ENCODE data around the gene TNFRSF1B. TPM values are rescaled to one million over a fixed set of nuclear protein-coding genes. Genes with fewer than 3 reads are reported as not detected.

Gene TNFRSF1B
- total RNA-seq, 3 donors from 2014 or later (not counting 1 experiment from before 2014, with no cell fraction given), result 152 to 173 (median 172) TPM

DNA sequence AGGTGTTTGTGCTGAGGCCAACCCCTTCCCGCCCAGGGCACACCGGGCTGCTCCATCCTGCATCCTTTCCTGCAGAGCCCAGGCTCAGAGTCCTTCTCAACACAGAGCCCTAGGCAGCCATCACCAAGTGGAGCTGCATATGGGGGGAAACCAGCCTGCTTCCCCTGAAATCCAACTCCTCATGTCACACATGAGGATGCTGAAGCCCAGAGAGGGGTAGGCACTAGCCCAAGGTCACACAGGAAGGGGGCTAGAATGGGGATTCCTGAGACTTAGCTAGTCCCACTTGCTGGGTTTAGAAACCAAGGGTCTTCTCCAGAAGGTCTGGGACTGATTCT is 5.5 kb upstream of the TNFRSF1B start:
- intact Hi-C loops (cut with micrococcal nuclease), result loop anchor here (5.0 kb wide), 1 partner anchor 41 kb away; no protein-coding TSS in a partner anchor
- H3K4me1 ChIP-seq (ENCODE audit: control insufficient read depth, insufficient read depth, low read length), result peaks cover 97% of the 10 kb centered on the region
- peak overlapping the region; percentile 86 for H3K27ac ChIP-seq (ENCODE audit: low read length)
- ATAC-seq (peak; percentile 0 to 6 (median 1)), DNase-seq (peak in 1 of 2 donors; percentile 49)
- H3K36me3 ChIP-seq (ENCODE audit: control insufficient read depth, insufficient read depth, low read length), result no peaks in the 10 kb centered on the region
- TF ChIP-seq, protein P1, sequence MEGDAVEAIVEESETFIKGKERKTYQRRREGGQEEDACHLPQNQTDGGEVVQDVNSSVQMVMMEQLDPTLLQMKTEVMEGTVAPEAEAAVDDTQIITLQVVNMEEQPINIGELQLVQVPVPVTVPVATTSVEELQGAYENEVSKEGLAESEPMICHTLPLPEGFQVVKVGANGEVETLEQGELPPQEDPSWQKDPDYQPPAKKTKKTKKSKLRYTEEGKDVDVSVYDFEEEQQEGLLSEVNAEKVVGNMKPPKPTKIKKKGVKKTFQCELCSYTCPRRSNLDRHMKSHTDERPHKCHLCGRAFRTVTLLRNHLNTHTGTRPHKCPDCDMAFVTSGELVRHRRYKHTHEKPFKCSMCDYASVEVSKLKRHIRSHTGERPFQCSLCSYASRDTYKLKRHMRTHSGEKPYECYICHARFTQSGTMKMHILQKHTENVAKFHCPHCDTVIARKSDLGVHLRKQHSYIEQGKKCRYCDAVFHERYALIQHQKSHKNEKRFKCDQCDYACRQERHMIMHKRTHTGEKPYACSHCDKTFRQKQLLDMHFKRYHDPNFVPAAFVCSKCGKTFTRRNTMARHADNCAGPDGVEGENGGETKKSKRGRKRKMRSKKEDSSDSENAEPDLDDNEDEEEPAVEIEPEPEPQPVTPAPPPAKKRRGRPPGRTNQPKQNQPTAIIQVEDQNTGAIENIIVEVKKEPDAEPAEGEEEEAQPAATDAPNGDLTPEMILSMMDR (IDR thresholded peaks at IDR 0.05), result no peak
- Mint-ChIP-seq H3K9me3 (no peaks in the 10 kb centered on the region), H3K4me3 (peak overlapping the region; percentile 70), H3K27ac (peak overlapping the region; percentile 93 to 97), H3K27me3 (ENCODE audit: low read depth in 2 of 2) (no peaks in the 10 kb centered on the region), H3K36me3 (no peaks in the 10 kb centered on the region), H3K4me1 (peaks cover 60 to 68% of the 10 kb centered on the region in 2 donors)
- H3K27me3 ChIP-seq (ENCODE audit: control insufficient read depth, insufficient read depth, low read length), result no peaks in the 10 kb centered on the region
- H3K4me3 ChIP-seq (ENCODE audit: low read length), result no peak overlapping the region
- H3K9me3 ChIP-seq (ENCODE audit: control insufficient read depth, insufficient read depth, low read length), result no peaks in the 10 kb centered on the region
- WGBS (ENCODE audit: insufficient coverage), result 74% methylated on average over 2 of the region's 2 CpGs

DNA sequence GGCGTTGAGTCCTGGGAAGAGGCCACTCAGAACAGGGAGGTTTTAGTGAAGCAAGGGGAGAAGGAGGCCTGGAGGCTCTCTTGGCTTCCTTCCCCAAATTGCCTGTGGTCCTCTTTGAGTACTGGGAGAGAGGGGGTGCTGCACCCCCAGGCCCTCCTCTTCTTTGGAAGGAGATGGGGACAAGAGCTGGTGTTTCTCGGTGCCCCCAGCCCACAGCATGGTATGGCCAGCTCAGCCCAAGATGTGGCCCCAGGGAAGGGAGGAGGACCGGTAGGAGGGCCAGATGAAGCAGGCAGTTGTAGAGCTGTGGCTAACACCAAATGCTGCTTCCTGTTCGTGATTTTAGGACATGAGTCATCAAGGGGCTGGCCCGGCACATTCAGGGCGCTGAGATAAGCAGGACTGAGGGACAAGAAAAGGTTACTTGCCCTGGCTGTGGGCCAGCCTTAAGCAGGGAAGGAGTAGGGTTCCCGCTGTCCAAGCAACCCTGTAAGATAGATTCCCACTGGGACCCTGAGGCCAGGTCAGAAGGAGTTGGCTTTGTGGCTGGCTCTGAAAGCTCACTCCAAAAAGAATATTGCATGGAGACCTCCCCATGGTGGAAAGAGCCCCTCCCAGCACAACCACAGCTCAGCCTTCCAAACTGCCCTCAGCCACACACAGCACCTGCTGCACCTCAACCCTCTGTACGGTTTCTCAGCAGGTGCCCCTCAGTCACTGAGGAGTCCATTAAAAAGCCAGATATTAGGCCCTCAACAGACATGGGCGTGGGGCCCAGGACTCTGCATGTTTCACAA is 4.9 kb upstream of the TNFRSF1B start:
- no peaks in the 10 kb centered on the region for H3K9me3 ChIP-seq (ENCODE audit: control insufficient read depth, insufficient read depth, low read length)
- WGBS (ENCODE audit: insufficient coverage), result 8% methylated on average over 9 of the region's 9 CpGs
- Mint-ChIP-seq H3K4me3 (peak overlapping the region; percentile 70), H3K36me3 (no peaks in the 10 kb centered on the region), H3K4me1 (peaks cover 59 to 69% of the 10 kb centered on the region in 2 donors), H3K27me3 (ENCODE audit: low read depth in 2 of 2) (no peaks in the 10 kb centered on the region), H3K27ac (peak overlapping the region; percentile 93 to 97), H3K9me3 (no peaks in the 10 kb centered on the region)
- DNase-seq, result peak; percentile 73 to 90
- H3K4me1 ChIP-seq (ENCODE audit: control insufficient read depth, insufficient read depth, low read length), result peaks cover 97% of the 10 kb centered on the region
- no peaks in the 10 kb centered on the region for H3K27me3 ChIP-seq (ENCODE audit: control insufficient read depth, insufficient read depth, low read length)
- H3K36me3 ChIP-seq (ENCODE audit: control insufficient read depth, insufficient read depth, low read length), result no peaks in the 10 kb centered on the region
- H3K4me3 ChIP-seq (ENCODE audit: low read length), result no peak overlapping the region
- ATAC-seq, result peak; percentile 78 to 95 (median 89)
- peak overlapping the region; percentile 86 for H3K27ac ChIP-seq (ENCODE audit: low read length)
- intact Hi-C loops (cut with micrococcal nuclease), result loop anchor here (1.0 to 5.0 kb wide), 2 partner anchors 11 to 40 kb away; no protein-coding TSS in a partner anchor
- TF ChIP-seq, protein P1 (IDR thresholded peaks at IDR 0.05), result no peak

DNA sequence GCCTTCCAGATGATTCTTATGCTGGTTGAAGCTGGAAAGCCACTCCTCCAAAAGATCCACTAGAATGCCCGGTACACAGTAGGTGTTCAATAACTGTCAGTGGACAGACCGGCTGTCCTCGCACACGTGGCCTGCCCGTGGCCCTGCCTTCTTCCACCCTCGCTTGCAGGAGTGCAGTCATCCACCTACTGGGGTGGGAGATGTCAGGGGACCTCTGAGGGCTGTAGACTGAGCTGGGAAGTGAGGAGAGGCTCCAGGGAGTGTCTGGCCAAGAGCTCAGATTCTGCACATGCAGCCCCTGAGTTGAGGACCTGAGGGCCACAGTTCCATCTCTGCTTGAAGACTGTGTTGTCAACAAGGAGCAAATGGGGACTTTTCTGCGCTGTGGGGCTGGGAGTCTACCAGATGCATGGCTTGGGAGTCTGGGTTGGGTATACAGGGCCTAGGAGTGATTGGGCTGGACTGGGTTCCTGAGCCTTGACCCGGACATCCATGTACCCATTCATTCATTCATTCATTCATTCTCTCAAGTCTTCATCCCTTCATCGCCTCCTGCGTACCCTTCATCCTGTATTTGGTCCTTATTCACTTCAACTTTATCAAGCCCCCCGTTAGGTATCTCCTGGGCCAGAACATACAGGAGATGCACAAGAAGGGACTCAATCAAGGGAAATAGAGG is 4.2 kb upstream of the TNFRSF1B start:
- Histone ChIP-seq H3K36me3 (ENCODE audit: control insufficient read depth, insufficient read depth, low read length) (no peaks in the 10 kb centered on the region), H3K4me3 (ENCODE audit: low read length) (no peak overlapping the region), H3K4me1 (ENCODE audit: control insufficient read depth, insufficient read depth, low read length) (peaks cover 92% of the 10 kb centered on the region), H3K27ac (ENCODE audit: low read length) (peak overlapping the region; percentile 86), H3K27me3 (ENCODE audit: control insufficient read depth, insufficient read depth, low read length) (no peaks in the 10 kb centered on the region), H3K9me3 (ENCODE audit: control insufficient read depth, insufficient read depth, low read length) (no peaks in the 10 kb centered on the region)
- H3K27me3 Mint-ChIP-seq (ENCODE audit: low read depth in 2 of 2), result no peaks in the 10 kb centered on the region
- H3K4me1 Mint-ChIP-seq, result peaks cover 55 to 65% of the 10 kb centered on the region in 2 donors
- TF ChIP-seq, protein P1 (IDR thresholded peaks at IDR 0.05), result no peak
- H3K27ac Mint-ChIP-seq, result peak overlapping the region; percentile 93 to 97
- intact Hi-C loops (cut with micrococcal nuclease), result loop anchor here (1.0 to 5.0 kb wide), 2 partner anchors 11 to 40 kb away; no protein-coding TSS in a partner anchor
- no peak for ATAC-seq
- peaks cover 3% of the 10 kb centered on the region for H3K36me3 Mint-ChIP-seq
- DNase-seq, result no peak
- 85% methylated on average over 11 of the region's 11 CpGs for WGBS (ENCODE audit: insufficient coverage)
- peak overlapping the region; percentile 70 for H3K4me3 Mint-ChIP-seq
- no peaks in the 10 kb centered on the region for H3K9me3 Mint-ChIP-seq
